Prostate gland (tissue), 2 donors: Measurements from ENCODE around the gene SF3B3.
"Not testable (repeated sequence)": the region's sequence is repeated elsewhere in the genome, so short reads cannot be mapped to it uniquely, and the experiment has no call there.

Experiments used
- CTCF ChIP-seq, 4 experiments: fragments of 200-600 bp in 2 of 4; fragments of 450-650 bp in 2 of 4; sonication (generic) in 2 of 4; IDR thresholded peaks; 1 replicate in 3 of 4; 2 replicates in 1 of 4; pipeline ENCODE4 v1.5.1; 2016 to 2019; ENCODE audit warnings: antibody characterized with exemption in 4 of 4, mild to moderate bottlenecking in 2 of 4, moderate library complexity in 2 of 4
- POLR2AphosphoS5 ChIP-seq: sonication (generic); formaldehyde crosslinking; IDR thresholded peaks from one replicate; pipeline ENCODE4 v1.6.1; 2017; ENCODE audit warnings: antibody characterized with exemption

- not testable (repeated sequence) for TF ChIP-seq POLR2AphosphoS5; CTCF (IDR thresholded peaks at IDR 0.05)
Observed at GRCh38 chr16:70589416-70589815, 65.8 kb downstream of the SF3B3 start.
